Endothelial cell of umbilical vein (primary cell): Measurements from ENCODE around the gene CDK15. TPM values are rescaled to one million over a fixed set of nuclear protein-coding genes. Genes with fewer than 3 reads are reported as not detected.

ENCODE experiments used
- BruUV-seq: library from RNA; stranded (reverse); fragments of 400-500 nt; replicated peaks from 2 replicates; lab custom pipeline; 2021; lab: Mats Ljungman, UMichigan
- CTCF ChIA-PET: fragments of 300-600, 350-600 bp; sonication (Branson Sonifier 250); formaldehyde crosslinking; loops from one replicate; lab custom pipeline; 2021; ENCODE audit warnings: antibody characterized with exemption, inconsistent platforms; lab: Charles Lee
- POLR2A ChIA-PET: fragments of 300-600, 350-600 bp; sonication (Branson Sonifier 250); formaldehyde crosslinking; loops from one replicate; lab custom pipeline; 2021; ENCODE audit warnings: antibody characterized with exemption, inconsistent platforms; lab: Charles Lee
- DNase-seq: peaks from one replicate; pipeline ENCODE4 v3.0.0-alpha.2; 2011; ENCODE audit warnings: low read depth, low spot score
- FAIRE-seq: peaks from 2 replicates; lab custom pipeline; 2011; peaks lifted over from hg19 to GRCh38; lab: Jason Lieb, UNC
- H2AFZ ChIP-seq: 2 replicates; pipeline ENCODE4 v1.6.0; 2012; ENCODE audit warnings: low read depth, low read length, control low read depth, inconsistent platforms
- H3K27ac ChIP-seq: 2 replicates; pipeline ENCODE4 v1.5.1; 2011; ENCODE audit warnings: low read depth, mild to moderate bottlenecking, control low read depth, low read length, moderate library complexity; ENCODE audit not compliant: insufficient read depth
- H3K27me3 ChIP-seq, 2 experiments: 2 replicates each; pipeline versions ENCODE4 v1.6.0 to v1.6.1; 2011; ENCODE audit warnings: low read length in 2 of 2, mixed read lengths in 1 of 2; ENCODE audit not compliant: control insufficient read depth in 2 of 2, insufficient read depth in 2 of 2
- H3K36me3 ChIP-seq, 2 experiments: 2 replicates in 1 of 2; 3 replicates in 1 of 2; pipeline ENCODE4 v1.5.1; 2011; ENCODE audit warnings: low read length in 2 of 2, mild to moderate bottlenecking in 1 of 2, moderate library complexity in 1 of 2; ENCODE audit not compliant: control insufficient read depth in 2 of 2, insufficient read depth in 2 of 2; ENCODE audit errors: extremely low read depth in 1 of 2
- H3K4me1 ChIP-seq: 3 replicates; pipeline ENCODE4 v1.5.1; 2011; ENCODE audit warnings: mild to moderate bottlenecking, low read length; ENCODE audit not compliant: control insufficient read depth, insufficient read depth; ENCODE audit errors: extremely low read depth
- H3K4me2 ChIP-seq: 2 replicates; pipeline ENCODE4 v1.6.1; 2011; ENCODE audit warnings: low read length, control low read depth, mixed read lengths; ENCODE audit not compliant: insufficient read depth
- H3K4me3 ChIP-seq, 3 experiments: fragments of 200-600 bp in 1 of 3; sonication (generic), shearing (Covaris generic) in 1 of 3; replicated peaks in 1 of 3; 2 replicates each; pipeline ENCODE4 v1.5.1; 2011 to 2016; ENCODE audit warnings: control low read depth in 3 of 3, low read length in 3 of 3, mild to moderate bottlenecking in 2 of 3, inconsistent platforms in 1 of 3, low read depth in 1 of 3, moderate library complexity in 1 of 3; ENCODE audit not compliant: insufficient read depth in 1 of 3
- H3K79me2 ChIP-seq: 2 replicates; pipeline ENCODE4 v1.6.0; 2012; ENCODE audit warnings: low read length, inconsistent platforms; ENCODE audit not compliant: control insufficient read depth, insufficient read depth
- H3K9ac ChIP-seq: replicated peaks from 2 replicates; pipeline ENCODE3; 2011; ENCODE audit warnings: low read length, control low read depth; ENCODE audit not compliant: insufficient read depth; ENCODE audit errors: extremely low read depth
- H3K9me1 ChIP-seq: replicated peaks from 3 replicates; pipeline ENCODE4 v1.6.0; 2011; ENCODE audit warnings: mild to moderate bottlenecking, low read length; ENCODE audit not compliant: control insufficient read depth, insufficient read depth; ENCODE audit errors: extremely low read depth
- H3K9me3 ChIP-seq: replicated peaks from 2 replicates; pipeline ENCODE4 v1.5.1; 2012; ENCODE audit warnings: low read length, inconsistent platforms; ENCODE audit not compliant: control insufficient read depth, insufficient read depth
- H4K20me1 ChIP-seq: replicated peaks from 2 replicates; pipeline ENCODE3; 2011; ENCODE audit warnings: mild to moderate bottlenecking, low read length; ENCODE audit not compliant: control insufficient read depth, insufficient read depth; ENCODE audit errors: extremely low read depth
- CTCF ChIP-seq, 2 donors: IDR thresholded peaks; 1 replicate in 1 of 2; 2 replicates in 1 of 2; pipeline ENCODE4 v1.5.1; 2011; ENCODE audit warnings: low read length in 2 of 2, mild to moderate bottlenecking in 2 of 2, moderate library complexity in 2 of 2, control low read depth in 1 of 2, inconsistent platforms in 1 of 2, low read depth in 1 of 2; ENCODE audit not compliant: insufficient read depth in 1 of 2; ENCODE audit errors: extremely low read depth in 1 of 2
- EZH2 ChIP-seq: IDR thresholded peaks from 2 replicates; pipeline ENCODE4 v1.6.1; 2012; ENCODE audit warnings: borderline replicate concordance, low read depth, mild to moderate bottlenecking, moderate library complexity, low read length, inconsistent platforms; ENCODE audit not compliant: severe bottlenecking
- FOS ChIP-seq: IDR thresholded peaks from 2 replicates; pipeline ENCODE4 v1.6.1; 2011; ENCODE audit warnings: mild to moderate bottlenecking, low read length, moderate library complexity, borderline replicate concordance; ENCODE audit not compliant: insufficient read depth
- GATA2 ChIP-seq: IDR thresholded peaks from 2 replicates; pipeline ENCODE4 v1.7.0; 2011; ENCODE audit warnings: low read depth, mild to moderate bottlenecking, moderate library complexity, mixed read lengths, low read length; ENCODE audit not compliant: insufficient read length, insufficient read depth
- JUN ChIP-seq: IDR thresholded peaks from 2 replicates; pipeline ENCODE4 v1.6.1; 2011; ENCODE audit warnings: borderline replicate concordance, low read depth; ENCODE audit not compliant: insufficient read length, insufficient read depth
- MAX ChIP-seq: IDR thresholded peaks from 2 replicates; pipeline ENCODE4 v1.6.1; 2011; ENCODE audit not compliant: insufficient read depth, insufficient read length
- MYC ChIP-seq: IDR thresholded peaks from one replicate; pipeline ENCODE4 v1.6.1; 2011; ENCODE audit warnings: mild to moderate bottlenecking, low read depth, low read length
- POLR2A ChIP-seq: IDR thresholded peaks from 2 replicates; pipeline ENCODE4 v1.6.1; 2012; ENCODE audit warnings: low read depth, mild to moderate bottlenecking, control low read depth, low read length
- POLR2AphosphoS5 ChIP-seq: IDR thresholded peaks from 2 replicates; pipeline ENCODE4 v1.6.1; 2012; ENCODE audit warnings: low read depth, mild to moderate bottlenecking, control low read depth, low read length, moderate library complexity; ENCODE audit not compliant: insufficient read depth
- dilution Hi-C: fragments of 300-500 bp; cut with MboI; formaldehyde crosslinking; loops from one replicate; pipeline ENCODE4 v1.15.0; 2019; ENCODE audit warnings: low sequenced_read_pairs; ENCODE audit not compliant: extremely low pct_ligation_motif_present
- intact Hi-C: fragments of 100-400 bp; cut with micrococcal nuclease; formaldehyde crosslinking; loops from one replicate; pipeline ENCODE4 v1.10.0; 2022
- polyA plus RNA-seq, 4 experiments: library from polyadenylated mRNA; depleted of rRNA in 3 of 4; stranded (reverse) in 3 of 4; unstranded in 1 of 4; fragments of >200 nt; gene quantifications; 2 replicates each; pipeline versions ENCODE4 v1.2.1 to v1.2.3, GENCODE V29; 2011 to 2012; ENCODE audit warnings: missing spikeins in 1 of 4
- total RNA-seq: library from RNA; stranded (reverse); gene quantifications from 2 replicates; pipeline ENCODE4 v1.2.3, GENCODE V29; 2021

Gene CDK15
- total and polyA plus RNA-seq, 2 donors (not counting 3 experiments of a cell fraction or from before 2014, with no cell fraction given), result not detected

- Histone ChIP-seq H3K4me2 (no peak overlapping the region), H2AFZ (no peak overlapping the region), H3K36me3 (no peaks in the 10 kb centered on the region), H3K9me1 (no peaks in the 10 kb centered on the region), H3K79me2 (no peaks in the 10 kb centered on the region), H3K4me1 (no peaks in the 10 kb centered on the region), H3K9me3 (no peaks in the 10 kb centered on the region), H3K27me3 (peaks cover 13 to 16% of the 10 kb centered on the region in 2 experiments), H3K27ac (no peak overlapping the region), H3K4me3 (no peak overlapping the region), H4K20me1 (no peaks in the 10 kb centered on the region), H3K9ac (no peak overlapping the region)
- intact Hi-C loops, result no loop called here
- BruUV-seq, result no TSS peak
- ChIA-PET CTCF (interaction anchor here (1.1 kb wide), 1 partner anchor 10 kb away, joined by 3 read pairs; no protein-coding TSS in a partner anchor), POLR2A (no interaction called here)
- no peak for DNase-seq
- dilution Hi-C loops, result no loop called here
- no peak for TF ChIP-seq CTCF (IDR thresholded peaks at IDR 0.05; ENCODE audit: extremely low read depth in 1 of 2, insufficient read depth in 1 of 2, low read depth in 1 of 2, low read length in 2 of 2)
- no peak for TF ChIP-seq MAX
- TF ChIP-seq POLR2AphosphoS5, result no peak
- TF ChIP-seq POLR2A, result no peak
- no peak for TF ChIP-seq FOS
- TF ChIP-seq MYC, result no peak
- TF ChIP-seq GATA2, result no peak
- TF ChIP-seq JUN, result no peak
- no peak for TF ChIP-seq EZH2
- FAIRE-seq, result no peak
Measured at GRCh38 chr2:201929281-201930026, 123.1 kb downstream of the CDK15 start.
